Liver (tissue), 9 donors: ENCODE data around the gene EGFR. TPM values are rescaled to one million over a fixed set of nuclear protein-coding genes. Genes with fewer than 3 reads are reported as not detected.

Experiments used
- DNase-seq: peaks from one replicate; pipeline ENCODE4 v3.0.0-alpha.2; 2017; ENCODE audit warnings: low spot score
- H3K27ac ChIP-seq, 2 donors: one replicate each; pipeline ENCODE4 v1.7.0; 2013; ENCODE audit warnings: inconsistent platforms in 2 of 2, low read length in 2 of 2, control low read depth in 1 of 2, low read depth in 1 of 2, mild to moderate bottlenecking in 1 of 2
- H3K27me3 ChIP-seq, 4 donors: one replicate each; pipeline versions ENCODE4 v1.6.1 to v1.7.0; 2013; ENCODE audit warnings: low read length in 3 of 4, inconsistent platforms in 1 of 4, mild to moderate bottlenecking in 1 of 4, moderate library complexity in 1 of 4; ENCODE audit not compliant: control insufficient read depth in 4 of 4, insufficient read depth in 4 of 4
- H3K36me3 ChIP-seq, 4 donors: one replicate each; pipeline versions ENCODE4 v1.6.1 to v1.7.0; 2013; ENCODE audit warnings: low read length in 3 of 4, mild to moderate bottlenecking in 3 of 4, low read depth in 1 of 4, moderate library complexity in 1 of 4; ENCODE audit not compliant: control insufficient read depth in 4 of 4, insufficient read depth in 3 of 4
- H3K4me1 ChIP-seq, 4 donors: one replicate each; pipeline versions ENCODE4 v1.6.1 to v1.7.0; 2013; ENCODE audit warnings: low read length in 3 of 4, mild to moderate bottlenecking in 3 of 4, moderate library complexity in 1 of 4; ENCODE audit not compliant: control insufficient read depth in 4 of 4, insufficient read depth in 4 of 4
- H3K4me3 ChIP-seq, 3 donors: one replicate each; pipeline versions ENCODE4 v1.6.1 to v1.7.0; 2013; ENCODE audit warnings: low read length in 3 of 3, control low read depth in 1 of 3, low read depth in 1 of 3, mild to moderate bottlenecking in 1 of 3
- H3K9ac ChIP-seq, 2 donors: one replicate each; pipeline ENCODE4 v1.7.0; 2013; ENCODE audit warnings: low read length in 2 of 2, mild to moderate bottlenecking in 2 of 2, moderate library complexity in 2 of 2, control low read depth in 1 of 2, low read depth in 1 of 2
- H3K9me3 ChIP-seq, 4 donors: one replicate each; pipeline versions ENCODE4 v1.6.1 to v1.7.0; 2013; ENCODE audit warnings: low read length in 3 of 4; ENCODE audit not compliant: control insufficient read depth in 4 of 4
- ATF3 ChIP-seq: IDR thresholded peaks from 2 replicates; pipeline ENCODE4 v1.6.1; 2016; ENCODE audit warnings: antibody characterized with exemption
- EGR1 ChIP-seq, 2 donors: IDR thresholded peaks; 2 replicates each; pipeline ENCODE4 v1.6.1; 2016 to 2018; ENCODE audit warnings: antibody characterized with exemption in 2 of 2, low read depth in 2 of 2
- FOXA1 ChIP-seq: IDR thresholded peaks from 2 replicates; pipeline ENCODE4 v1.6.1; 2016; ENCODE audit warnings: antibody characterized with exemption
- HNF4G ChIP-seq: IDR thresholded peaks from 2 replicates; pipeline ENCODE4 v1.6.1; 2016; ENCODE audit warnings: antibody characterized with exemption
- JUND ChIP-seq, 2 donors: IDR thresholded peaks; 2 replicates each; pipeline ENCODE4 v1.6.1; 2016; ENCODE audit warnings: antibody characterized with exemption in 2 of 2
- MAX ChIP-seq: IDR thresholded peaks from 2 replicates; pipeline ENCODE4 v1.6.1; 2016; ENCODE audit warnings: antibody characterized with exemption
- NR2F2 ChIP-seq: IDR thresholded peaks from 2 replicates; pipeline ENCODE4 v1.6.1; 2016; ENCODE audit warnings: antibody characterized with exemption
- RAD21 ChIP-seq, 2 donors: IDR thresholded peaks; 2 replicates each; pipeline ENCODE4 v1.6.1; 2016; ENCODE audit warnings: antibody characterized with exemption in 2 of 2, mild to moderate bottlenecking in 2 of 2
- RXRA ChIP-seq, 2 donors: IDR thresholded peaks; 2 replicates each; pipeline ENCODE4 v1.6.1; 2017 to 2018; ENCODE audit warnings: antibody characterized with exemption in 2 of 2, mild to moderate bottlenecking in 1 of 2
- SP1 ChIP-seq: IDR thresholded peaks from 2 replicates; pipeline ENCODE4 v1.6.1; 2018; ENCODE audit warnings: antibody characterized with exemption, mild to moderate bottlenecking
- YY1 ChIP-seq: IDR thresholded peaks from 2 replicates; pipeline ENCODE4 v1.6.1; 2016; ENCODE audit warnings: antibody characterized with exemption, mild to moderate bottlenecking
- WGBS: extraction: QIAGEN DNeasy Blood & Tissue Kit; methylation state at CpG from one replicate; pipeline ENCODE4 v1.1.7; 2013; 5-methylcytosine and 5-hydroxymethylcytosine counted together
- polyA plus RNA-seq, 2 donors: library from polyadenylated mRNA; stranded (reverse) in 1 of 2; unstranded in 1 of 2; fragments of 200-250 nt in 1 of 2; fragments of >200 nt in 1 of 2; fragmentation: Nextera tagmentation in 1 of 2; extraction: Ambion mirVana in 1 of 2; gene quantifications; one replicate each; pipeline versions ENCODE4 v1.2.1 to v1.2.3, GENCODE V29; 2013 to 2015
- total RNA-seq, 2 donors: library from RNA; depleted of rRNA; stranded (reverse); fragments of >200 nt; gene quantifications; one replicate each; pipeline ENCODE4 v1.2.3, GENCODE V29; 2014
- TF ChIP-seq, protein P1 (sequence below): IDR thresholded peaks from 2 replicates; pipeline ENCODE4 v1.6.1; 2016; ENCODE audit warnings: antibody characterized with exemption, mild to moderate bottlenecking
- TF ChIP-seq, protein P2 (sequence below): fragments of 150-350 bp; IDR thresholded peaks from 2 replicates; pipeline ENCODE4 v1.5.1; 2017; ENCODE audit warnings: improper control_type of control experiment, low read depth, low read length; ENCODE audit not compliant: missing input control
- donor health status: healthy.
- donor health status: healthy.
- donor health status: healthy.
- donor health status: healthy.
- donor health status: healthy.

EGFR gene
- total and polyA plus RNA-seq, 4 donors, result 22.6 to 37.0 (median 27.7) TPM

DNA sequence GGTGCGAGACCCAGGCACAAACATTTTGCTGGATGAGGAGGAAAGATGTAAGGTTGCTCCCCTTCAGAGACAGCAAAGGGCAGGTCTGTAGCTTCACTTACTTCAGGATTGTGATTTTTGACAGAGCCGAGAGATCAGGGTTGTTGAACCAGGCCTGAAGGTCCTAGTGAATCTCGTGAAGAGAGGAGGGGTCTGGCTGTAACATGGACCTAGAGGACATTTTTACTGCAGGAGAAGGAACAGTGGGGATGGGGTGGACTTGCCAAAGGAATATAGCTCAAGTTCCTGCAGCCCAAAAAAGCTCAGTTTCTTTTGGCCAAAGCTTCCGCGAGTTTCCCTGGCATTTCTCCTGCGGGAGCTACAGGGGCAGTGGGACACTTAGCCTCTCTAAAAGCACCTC is 976 bp upstream of the EGFR start:
- Histone ChIP-seq H3K27ac (peak overlapping the region in 1 of 2 donors; percentile 93), H3K9me3 (no peaks in the 10 kb centered on the region), H3K4me1 (peaks cover 0 to 29% (median 11%) of the 10 kb centered on the region in 4 donors), H3K27me3 (no peaks in the 10 kb centered on the region), H3K4me3 (peak overlapping the region in 2 of 3 donors; percentile 60 to 90), H3K9ac (peak overlapping the region in 1 of 2 donors; percentile 2), H3K36me3 (no peaks in the 10 kb centered on the region)
- 43% methylated on average over 6 of the region's 6 CpGs for WGBS
- no peak for DNase-seq
- TF ChIP-seq YY1 (no peak), NR2F2 (no peak), SP1 (no peak), RXRA (IDR thresholded peaks at IDR 0.05) (no peak), JUND (IDR thresholded peaks at IDR 0.05) (no peak), RAD21 (IDR thresholded peaks at IDR 0.05) (no peak), HNF4G (no peak)
- TF ChIP-seq, protein P1, sequence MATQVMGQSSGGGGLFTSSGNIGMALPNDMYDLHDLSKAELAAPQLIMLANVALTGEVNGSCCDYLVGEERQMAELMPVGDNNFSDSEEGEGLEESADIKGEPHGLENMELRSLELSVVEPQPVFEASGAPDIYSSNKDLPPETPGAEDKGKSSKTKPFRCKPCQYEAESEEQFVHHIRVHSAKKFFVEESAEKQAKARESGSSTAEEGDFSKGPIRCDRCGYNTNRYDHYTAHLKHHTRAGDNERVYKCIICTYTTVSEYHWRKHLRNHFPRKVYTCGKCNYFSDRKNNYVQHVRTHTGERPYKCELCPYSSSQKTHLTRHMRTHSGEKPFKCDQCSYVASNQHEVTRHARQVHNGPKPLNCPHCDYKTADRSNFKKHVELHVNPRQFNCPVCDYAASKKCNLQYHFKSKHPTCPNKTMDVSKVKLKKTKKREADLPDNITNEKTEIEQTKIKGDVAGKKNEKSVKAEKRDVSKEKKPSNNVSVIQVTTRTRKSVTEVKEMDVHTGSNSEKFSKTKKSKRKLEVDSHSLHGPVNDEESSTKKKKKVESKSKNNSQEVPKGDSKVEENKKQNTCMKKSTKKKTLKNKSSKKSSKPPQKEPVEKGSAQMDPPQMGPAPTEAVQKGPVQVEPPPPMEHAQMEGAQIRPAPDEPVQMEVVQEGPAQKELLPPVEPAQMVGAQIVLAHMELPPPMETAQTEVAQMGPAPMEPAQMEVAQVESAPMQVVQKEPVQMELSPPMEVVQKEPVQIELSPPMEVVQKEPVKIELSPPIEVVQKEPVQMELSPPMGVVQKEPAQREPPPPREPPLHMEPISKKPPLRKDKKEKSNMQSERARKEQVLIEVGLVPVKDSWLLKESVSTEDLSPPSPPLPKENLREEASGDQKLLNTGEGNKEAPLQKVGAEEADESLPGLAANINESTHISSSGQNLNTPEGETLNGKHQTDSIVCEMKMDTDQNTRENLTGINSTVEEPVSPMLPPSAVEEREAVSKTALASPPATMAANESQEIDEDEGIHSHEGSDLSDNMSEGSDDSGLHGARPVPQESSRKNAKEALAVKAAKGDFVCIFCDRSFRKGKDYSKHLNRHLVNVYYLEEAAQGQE, result no peak

DNA sequence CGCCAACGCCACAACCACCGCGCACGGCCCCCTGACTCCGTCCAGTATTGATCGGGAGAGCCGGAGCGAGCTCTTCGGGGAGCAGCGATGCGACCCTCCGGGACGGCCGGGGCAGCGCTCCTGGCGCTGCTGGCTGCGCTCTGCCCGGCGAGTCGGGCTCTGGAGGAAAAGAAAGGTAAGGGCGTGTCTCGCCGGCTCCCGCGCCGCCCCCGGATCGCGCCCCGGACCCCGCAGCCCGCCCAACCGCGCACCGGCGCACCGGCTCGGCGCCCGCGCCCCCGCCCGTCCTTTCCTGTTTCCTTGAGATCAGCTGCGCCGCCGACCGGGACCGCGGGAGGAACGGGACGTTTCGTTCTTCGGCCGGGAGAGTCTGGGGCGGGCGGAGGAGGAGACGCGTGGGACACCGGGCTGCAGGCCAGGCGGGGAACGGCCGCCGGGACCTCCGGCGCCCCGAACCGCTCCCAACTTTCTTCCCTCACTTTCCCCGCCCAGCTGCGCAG is 424 bp downstream of the EGFR start:
- WGBS, result under 1% methylated on average over 70 of the region's 70 CpGs
- TF ChIP-seq RAD21 (IDR thresholded peaks at IDR 0.05), result peak in 1 of 2 donors; percentile 9
- TF ChIP-seq, protein P2, sequence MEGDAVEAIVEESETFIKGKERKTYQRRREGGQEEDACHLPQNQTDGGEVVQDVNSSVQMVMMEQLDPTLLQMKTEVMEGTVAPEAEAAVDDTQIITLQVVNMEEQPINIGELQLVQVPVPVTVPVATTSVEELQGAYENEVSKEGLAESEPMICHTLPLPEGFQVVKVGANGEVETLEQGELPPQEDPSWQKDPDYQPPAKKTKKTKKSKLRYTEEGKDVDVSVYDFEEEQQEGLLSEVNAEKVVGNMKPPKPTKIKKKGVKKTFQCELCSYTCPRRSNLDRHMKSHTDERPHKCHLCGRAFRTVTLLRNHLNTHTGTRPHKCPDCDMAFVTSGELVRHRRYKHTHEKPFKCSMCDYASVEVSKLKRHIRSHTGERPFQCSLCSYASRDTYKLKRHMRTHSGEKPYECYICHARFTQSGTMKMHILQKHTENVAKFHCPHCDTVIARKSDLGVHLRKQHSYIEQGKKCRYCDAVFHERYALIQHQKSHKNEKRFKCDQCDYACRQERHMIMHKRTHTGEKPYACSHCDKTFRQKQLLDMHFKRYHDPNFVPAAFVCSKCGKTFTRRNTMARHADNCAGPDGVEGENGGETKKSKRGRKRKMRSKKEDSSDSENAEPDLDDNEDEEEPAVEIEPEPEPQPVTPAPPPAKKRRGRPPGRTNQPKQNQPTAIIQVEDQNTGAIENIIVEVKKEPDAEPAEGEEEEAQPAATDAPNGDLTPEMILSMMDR, result no peak
- no peak for TF ChIP-seq MAX
- no peak for TF ChIP-seq EGR1 (IDR thresholded peaks at IDR 0.05; ENCODE audit: low read depth in 2 of 2)
- TF ChIP-seq FOXA1, result no peak
- TF ChIP-seq ATF3, result no peak
- Histone ChIP-seq H3K4me1 (peaks cover 0 to 38% (median 18%) of the 10 kb centered on the region in 4 donors), H3K9ac (peak overlapping the region in 1 of 2 donors; percentile 75), H3K36me3 (no peaks in the 10 kb centered on the region), H3K27ac (peak overlapping the region; percentile 93 to 97), H3K4me3 (peak overlapping the region; percentile 60 to 90 (median 81)), H3K27me3 (no peaks in the 10 kb centered on the region), H3K9me3 (no peaks in the 10 kb centered on the region)
- no peak for DNase-seq
